Right atrium auricular region (tissue), 2 donors: ENCODE results near the gene RECQL5. TPM values are rescaled to one million over a fixed set of nuclear protein-coding genes. Genes with fewer than 3 reads are reported as not detected.
"Not testable (repeated sequence)": the region's sequence is repeated elsewhere in the genome, so short reads cannot be mapped to it uniquely, and the experiment has no call there.

Experiments used
- DNase-seq: peaks from one replicate; pipeline ENCODE4 v3.0.0-alpha.2; 2019; ENCODE audit warnings: low spot score
- H3K27ac ChIP-seq, 2 donors: fragments of 200-600 bp; sonication (generic); 1 replicate in 1 of 2; 2 replicates in 1 of 2; pipeline ENCODE4 v1.5.1; 2016 to 2019
- H3K27me3 ChIP-seq, 2 donors: fragments of 200-600 bp; sonication (generic); one replicate each; pipeline versions ENCODE4 v1.5.1 to v1.6.0; 2017 to 2019
- H3K36me3 ChIP-seq: fragments of 200-600 bp; sonication (generic); one replicate; pipeline ENCODE4 v1.5.1; 2016
- H3K4me1 ChIP-seq, 2 donors: fragments of 200-600 bp; sonication (generic); one replicate each; pipeline versions ENCODE4 v1.5.1 to v1.6.0; 2017 to 2019
- H3K4me3 ChIP-seq, 2 donors: fragments of 200-600 bp; sonication (generic); 1 replicate in 1 of 2; 2 replicates in 1 of 2; pipeline ENCODE4 v1.5.1; 2017 to 2019; ENCODE audit warnings: mild to moderate bottlenecking in 1 of 2, moderate library complexity in 1 of 2
- H3K9me3 ChIP-seq, 2 donors: fragments of 200-600 bp; sonication (generic); one replicate each; pipeline ENCODE4 v1.5.1; 2019
- total RNA-seq, 2 donors: library from RNA; depleted of rRNA; stranded (reverse); fragments of >200 nt; gene quantifications; one replicate each; pipeline ENCODE4 v1.1.0, GENCODE V29; 2016
- TF ChIP-seq, protein P1 (sequence below), 2 donors: fragments of 200-600 bp; sonication (generic); IDR thresholded peaks; one replicate each; pipeline ENCODE4 v1.5.1; 2019; ENCODE audit warnings: antibody characterized with exemption in 2 of 2

RECQL5 gene
- total RNA-seq, 2 donors from 2014 or later, result 6.2 to 7.1 TPM

DNA sequence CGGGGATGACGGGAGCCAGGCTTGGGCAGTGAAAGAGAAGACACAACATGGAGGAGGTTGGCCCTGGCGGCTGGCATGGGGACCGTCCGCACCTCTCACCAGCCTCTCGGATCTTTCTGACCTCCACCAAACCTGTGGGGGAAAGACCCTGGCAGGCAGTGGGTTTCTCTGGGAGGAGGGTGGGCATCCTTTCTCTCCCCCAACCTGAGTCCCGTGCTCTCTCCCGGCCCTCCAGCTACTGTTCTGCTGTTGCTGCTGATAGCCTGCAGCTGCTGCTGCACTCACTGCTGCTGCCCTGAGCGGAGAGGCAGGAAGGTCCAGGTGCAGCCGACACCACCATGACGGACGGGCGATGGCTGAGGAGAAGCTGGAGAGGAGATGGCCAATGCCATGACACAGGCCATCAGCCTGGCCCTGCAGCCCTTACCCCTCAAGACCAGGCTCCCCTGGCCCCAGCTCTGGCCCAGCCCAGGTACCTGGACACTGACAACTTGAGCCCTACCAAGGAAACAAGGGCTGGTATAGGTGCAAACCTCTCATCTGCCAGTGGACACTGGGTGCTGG, 26.3 kb downstream of the RECQL5 start:
- peak overlapping the region; percentile 66 to 77 for H3K27ac ChIP-seq
- TF ChIP-seq, protein P1, sequence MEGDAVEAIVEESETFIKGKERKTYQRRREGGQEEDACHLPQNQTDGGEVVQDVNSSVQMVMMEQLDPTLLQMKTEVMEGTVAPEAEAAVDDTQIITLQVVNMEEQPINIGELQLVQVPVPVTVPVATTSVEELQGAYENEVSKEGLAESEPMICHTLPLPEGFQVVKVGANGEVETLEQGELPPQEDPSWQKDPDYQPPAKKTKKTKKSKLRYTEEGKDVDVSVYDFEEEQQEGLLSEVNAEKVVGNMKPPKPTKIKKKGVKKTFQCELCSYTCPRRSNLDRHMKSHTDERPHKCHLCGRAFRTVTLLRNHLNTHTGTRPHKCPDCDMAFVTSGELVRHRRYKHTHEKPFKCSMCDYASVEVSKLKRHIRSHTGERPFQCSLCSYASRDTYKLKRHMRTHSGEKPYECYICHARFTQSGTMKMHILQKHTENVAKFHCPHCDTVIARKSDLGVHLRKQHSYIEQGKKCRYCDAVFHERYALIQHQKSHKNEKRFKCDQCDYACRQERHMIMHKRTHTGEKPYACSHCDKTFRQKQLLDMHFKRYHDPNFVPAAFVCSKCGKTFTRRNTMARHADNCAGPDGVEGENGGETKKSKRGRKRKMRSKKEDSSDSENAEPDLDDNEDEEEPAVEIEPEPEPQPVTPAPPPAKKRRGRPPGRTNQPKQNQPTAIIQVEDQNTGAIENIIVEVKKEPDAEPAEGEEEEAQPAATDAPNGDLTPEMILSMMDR (IDR thresholded peaks at IDR 0.05), result no peak
- H3K27me3 ChIP-seq, result no peaks in the 10 kb centered on the region
- no peak for DNase-seq
- H3K4me1 ChIP-seq, result peaks cover 0 to 52% of the 10 kb centered on the region in 2 donors
- no peaks in the 10 kb centered on the region for H3K36me3 ChIP-seq
- H3K4me3 ChIP-seq, result no peak overlapping the region
- no peaks in the 10 kb centered on the region for H3K9me3 ChIP-seq

DNA sequence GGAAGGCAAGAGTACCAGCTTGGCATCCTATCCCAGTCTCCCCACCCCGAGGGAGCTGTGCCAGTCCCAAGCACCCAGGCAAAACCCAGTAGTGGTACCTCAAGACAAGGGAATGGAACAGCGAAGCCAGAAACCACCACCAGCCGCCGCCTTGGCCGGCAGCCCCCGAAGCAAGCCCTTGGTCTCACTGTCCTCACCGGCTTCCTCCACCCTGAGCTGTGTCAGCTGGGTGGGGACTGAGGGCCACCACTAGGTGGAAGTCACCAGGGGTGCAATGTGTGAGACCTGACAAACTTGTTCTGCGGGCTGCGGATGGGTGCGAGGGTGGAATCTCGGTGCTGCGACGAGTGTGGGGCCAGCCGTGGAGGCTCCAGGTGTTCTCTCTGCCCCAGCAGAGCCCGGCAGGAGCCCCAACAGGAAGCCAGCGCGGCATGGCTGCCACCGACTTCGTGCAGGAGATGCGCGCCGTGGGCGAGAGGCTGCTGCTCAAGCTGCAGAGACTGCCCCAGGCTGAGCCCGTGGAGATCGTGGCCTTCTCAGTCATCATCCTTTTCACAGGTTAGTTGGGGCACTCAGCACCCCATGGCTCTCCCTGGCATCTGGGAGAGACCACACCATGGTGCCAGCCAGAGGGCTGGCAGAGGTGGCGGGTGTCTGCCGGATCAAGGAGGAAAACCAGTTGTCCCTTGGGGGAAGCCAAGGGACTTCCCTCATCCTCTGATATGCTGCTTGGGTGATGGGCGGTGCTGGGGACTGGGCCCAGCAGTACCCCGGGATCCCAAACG, 27.0 kb downstream of the RECQL5 start:
- no peak overlapping the region for H3K4me3 ChIP-seq
- no peaks in the 10 kb centered on the region for H3K9me3 ChIP-seq
- H3K36me3 ChIP-seq, result no peaks in the 10 kb centered on the region
- no peaks in the 10 kb centered on the region for H3K27me3 ChIP-seq
- H3K4me1 ChIP-seq, result peaks cover 0 to 57% of the 10 kb centered on the region in 2 donors
- H3K27ac ChIP-seq, result peak overlapping the region; percentile 58 to 77
- DNase-seq, result no peak
- TF ChIP-seq, protein P1 (IDR thresholded peaks at IDR 0.05), result no peak

DNA sequence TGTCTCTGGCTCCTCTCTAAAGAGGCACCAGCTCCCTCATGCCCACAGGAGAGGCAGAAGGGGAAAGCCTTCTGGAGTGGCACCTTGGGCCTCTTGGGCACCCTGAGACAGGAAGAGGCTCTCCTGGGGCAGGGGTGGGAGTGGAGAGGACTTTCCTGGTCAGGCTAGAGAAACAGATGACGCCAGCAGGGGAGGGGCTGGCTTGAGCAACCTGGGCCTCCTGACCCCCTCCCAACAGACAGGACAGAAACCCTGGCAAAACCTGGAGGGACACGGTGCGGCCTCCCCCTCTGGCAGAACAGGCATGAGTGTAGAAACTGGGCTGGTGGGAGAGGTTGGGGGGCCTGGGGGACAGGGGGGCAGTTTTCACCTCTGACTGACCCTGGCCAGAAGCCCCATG, 27.6 kb downstream of the RECQL5 start:
- TF ChIP-seq, protein P1 (IDR thresholded peaks at IDR 0.05), result no peak
- Histone ChIP-seq H3K27ac (peak overlapping the region; percentile 58 to 77), H3K36me3 (no peaks in the 10 kb centered on the region)

DNA sequence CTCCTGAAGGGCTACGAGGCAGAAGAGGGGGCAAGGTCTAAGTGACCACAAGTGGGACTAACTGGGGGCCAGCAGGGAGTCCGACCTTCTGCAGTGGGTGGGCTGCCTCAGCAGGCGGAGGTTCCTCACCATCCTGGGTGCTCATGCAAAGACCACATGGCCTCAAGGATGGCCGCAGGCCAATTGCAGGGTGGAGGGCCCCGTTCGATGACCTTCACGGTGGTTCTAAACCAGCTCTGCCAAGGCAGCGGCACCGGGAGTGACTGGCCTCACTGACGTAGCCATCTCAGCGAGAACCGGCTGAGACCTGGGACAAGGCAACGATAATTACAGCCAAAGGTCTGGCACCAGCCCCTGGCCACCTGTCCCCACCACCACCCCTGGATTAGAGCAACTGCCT, 28.1 kb downstream of the RECQL5 start:
- DNase-seq, result no peak
- Histone ChIP-seq H3K4me1 (peaks cover 0 to 68% of the 10 kb centered on the region in 2 donors), H3K27ac (peak overlapping the region; percentile 58 to 77)

More for the DNA sequence above, 27.6 kb downstream of the RECQL5 start:
- H3K9me3 ChIP-seq, result no peaks in the 10 kb centered on the region
- H3K4me1 ChIP-seq, result peaks cover 0 to 63% of the 10 kb centered on the region in 2 donors
- H3K4me3 ChIP-seq, result no peak overlapping the region
- no peak for DNase-seq
- no peaks in the 10 kb centered on the region for H3K27me3 ChIP-seq

DNA sequence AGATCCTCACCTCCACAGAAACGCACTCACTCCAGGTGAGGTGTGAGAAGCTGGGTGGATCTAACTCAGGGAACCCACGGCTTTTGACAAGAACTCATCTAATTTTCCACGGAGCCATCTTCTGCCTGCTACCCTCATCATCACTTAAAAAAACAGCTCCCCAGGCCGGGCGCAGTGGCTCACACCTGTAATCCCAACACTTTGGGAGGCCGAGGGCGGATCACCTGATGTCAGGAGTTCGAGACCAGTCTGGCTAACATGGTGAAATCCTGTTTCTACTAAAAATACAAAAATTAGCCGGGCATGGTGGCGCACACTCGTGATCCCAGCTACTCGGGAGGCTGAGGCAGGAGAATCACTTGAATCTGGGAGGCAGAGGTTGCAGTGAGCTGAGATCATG, 28.9 kb downstream of the RECQL5 start:
- H3K36me3 ChIP-seq, H3K4me3 ChIP-seq, H3K9me3 ChIP-seq, H3K27me3 ChIP-seq, DNase-seq: not testable (repeated sequence)
- H3K27ac ChIP-seq, result peak overlapping the region; percentile 58 to 88
- H3K4me1 ChIP-seq, result peaks cover 0 to 76% of the 10 kb centered on the region in 2 donors

More for the DNA sequence above, 28.1 kb downstream of the RECQL5 start:
- Histone ChIP-seq H3K9me3 (no peaks in the 10 kb centered on the region), H3K36me3 (no peaks in the 10 kb centered on the region), H3K4me3 (no peak overlapping the region), H3K27me3 (no peaks in the 10 kb centered on the region)
- TF ChIP-seq, protein P1 (IDR thresholded peaks at IDR 0.05), result no peak

DNA sequence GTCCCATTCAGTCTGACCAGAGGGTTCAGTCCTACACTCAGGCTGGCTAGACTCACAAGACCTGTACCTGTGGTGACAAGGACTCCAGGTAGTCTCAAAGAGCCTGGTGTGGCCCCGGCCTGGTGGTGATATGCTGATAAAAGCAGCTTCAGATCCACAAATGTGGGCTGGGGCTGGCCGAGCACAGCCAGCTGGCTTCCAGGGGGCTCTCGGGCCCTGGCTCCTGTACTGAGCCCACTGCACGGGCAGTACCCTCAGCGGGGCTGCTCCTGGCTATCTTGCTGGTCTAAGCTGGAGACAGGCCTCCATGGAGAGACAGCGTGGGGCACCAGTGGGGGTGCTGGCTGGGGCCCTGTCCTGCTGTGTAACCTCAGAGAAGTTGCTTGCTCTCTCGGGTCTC, 29.4 kb downstream of the RECQL5 start:
- Histone ChIP-seq H3K9me3 (no peaks in the 10 kb centered on the region), H3K36me3 (no peaks in the 10 kb centered on the region), H3K27me3 (no peaks in the 10 kb centered on the region), H3K4me3 (no peak overlapping the region), H3K4me1 (peaks cover 0 to 81% of the 10 kb centered on the region in 2 donors), H3K27ac (peak overlapping the region; percentile 88 to 94)
- TF ChIP-seq, protein P1 (IDR thresholded peaks at IDR 0.05), result no peak
- DNase-seq, result no peak
